Left ventricle myocardium inferior (tissue), 1 donor: ENCODE measurements around the gene CFAP97D1. TPM values are rescaled to one million over a fixed set of nuclear protein-coding genes. Genes with fewer than 3 reads are reported as not detected.

Experiments used
- DNase-seq: peaks from one replicate; pipeline ENCODE4 v3.0.0-alpha.2; 2020
- H3K27ac ChIP-seq: fragments of 200-600 bp; replicated peaks from 2 replicates; pipeline ENCODE4 v1.8.0; 2021
- H3K27me3 ChIP-seq: fragments of 200-600 bp; 2 replicates; pipeline ENCODE4 v1.8.0; 2021; ENCODE audit warnings: low read depth
- H3K36me3 ChIP-seq: fragments of 200-600 bp; 2 replicates; pipeline ENCODE4 v1.8.0; 2021
- H3K4me1 ChIP-seq: fragments of 200-600 bp; 2 replicates; pipeline ENCODE4 v1.8.0; 2021
- H3K4me3 ChIP-seq: fragments of 200-600 bp; 2 replicates; pipeline ENCODE4 v1.8.0; 2021; ENCODE audit warnings: mild to moderate bottlenecking, moderate library complexity
- H3K9me3 ChIP-seq: fragments of 200-600 bp; replicated peaks from 2 replicates; pipeline ENCODE4 v1.8.0; 2021
- intact Hi-C: fragments of 100-400 bp; cut with micrococcal nuclease; formaldehyde crosslinking; loops from one replicate; pipeline ENCODE4 v1.11.0; 2022
- total RNA-seq: library from RNA; stranded (reverse); fragmentation: NEBNext Ultra II Directional; extraction: Animal tissue kit (Norgen Biotek cat#: 25700); gene quantifications from one replicate; pipeline ENCODE4 v1.2.1, GENCODE V29; 2021
- TF ChIP-seq, protein P1 (sequence below): fragments of 200-600 bp; IDR thresholded peaks from 2 replicates; pipeline ENCODE4 v1.8.0; 2021; ENCODE audit warnings: antibody characterized with exemption, mild to moderate bottlenecking, borderline replicate concordance
- donor health status: DM: no; HTN: yes; CAD: no; lungs with severe emphysema.

CFAP97D1 gene
- total RNA-seq, 1 donor from 2014 or later = 0.05 TPM

DNA sequence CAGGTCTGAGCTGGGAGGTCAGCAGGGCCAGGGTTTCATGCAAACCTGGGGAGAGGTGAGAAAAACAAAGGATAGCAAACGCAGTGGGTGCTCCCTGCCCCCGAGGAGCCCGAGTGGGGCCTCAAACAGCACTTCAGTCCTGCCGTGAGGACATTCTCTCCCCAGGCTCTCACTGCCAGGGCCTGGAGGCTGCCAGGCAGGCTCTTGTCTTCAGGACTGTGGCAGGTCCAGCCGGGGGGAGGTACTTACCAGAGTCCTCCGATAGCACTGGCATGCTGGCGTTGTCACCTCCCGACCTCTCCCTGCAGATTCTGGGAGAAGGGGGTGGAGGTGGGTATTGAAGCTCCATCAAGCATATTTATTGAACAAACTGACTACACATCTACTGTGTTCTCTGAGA, 51.4 kb downstream of the CFAP97D1 start:
- Histone ChIP-seq H3K9me3 (peaks cover 6% of the 10 kb centered on the region), H3K27ac (peak overlapping the region; percentile 93), H3K36me3 (peaks cover 43% of the 10 kb centered on the region), H3K4me1 (peaks cover 67% of the 10 kb centered on the region), H3K27me3 (no peaks in the 10 kb centered on the region), H3K4me3 (peak overlapping the region; percentile 78)
- peak; percentile 83 for DNase-seq
- intact Hi-C loops = no loop called here
- TF ChIP-seq, protein P1, sequence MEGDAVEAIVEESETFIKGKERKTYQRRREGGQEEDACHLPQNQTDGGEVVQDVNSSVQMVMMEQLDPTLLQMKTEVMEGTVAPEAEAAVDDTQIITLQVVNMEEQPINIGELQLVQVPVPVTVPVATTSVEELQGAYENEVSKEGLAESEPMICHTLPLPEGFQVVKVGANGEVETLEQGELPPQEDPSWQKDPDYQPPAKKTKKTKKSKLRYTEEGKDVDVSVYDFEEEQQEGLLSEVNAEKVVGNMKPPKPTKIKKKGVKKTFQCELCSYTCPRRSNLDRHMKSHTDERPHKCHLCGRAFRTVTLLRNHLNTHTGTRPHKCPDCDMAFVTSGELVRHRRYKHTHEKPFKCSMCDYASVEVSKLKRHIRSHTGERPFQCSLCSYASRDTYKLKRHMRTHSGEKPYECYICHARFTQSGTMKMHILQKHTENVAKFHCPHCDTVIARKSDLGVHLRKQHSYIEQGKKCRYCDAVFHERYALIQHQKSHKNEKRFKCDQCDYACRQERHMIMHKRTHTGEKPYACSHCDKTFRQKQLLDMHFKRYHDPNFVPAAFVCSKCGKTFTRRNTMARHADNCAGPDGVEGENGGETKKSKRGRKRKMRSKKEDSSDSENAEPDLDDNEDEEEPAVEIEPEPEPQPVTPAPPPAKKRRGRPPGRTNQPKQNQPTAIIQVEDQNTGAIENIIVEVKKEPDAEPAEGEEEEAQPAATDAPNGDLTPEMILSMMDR = no peak

DNA sequence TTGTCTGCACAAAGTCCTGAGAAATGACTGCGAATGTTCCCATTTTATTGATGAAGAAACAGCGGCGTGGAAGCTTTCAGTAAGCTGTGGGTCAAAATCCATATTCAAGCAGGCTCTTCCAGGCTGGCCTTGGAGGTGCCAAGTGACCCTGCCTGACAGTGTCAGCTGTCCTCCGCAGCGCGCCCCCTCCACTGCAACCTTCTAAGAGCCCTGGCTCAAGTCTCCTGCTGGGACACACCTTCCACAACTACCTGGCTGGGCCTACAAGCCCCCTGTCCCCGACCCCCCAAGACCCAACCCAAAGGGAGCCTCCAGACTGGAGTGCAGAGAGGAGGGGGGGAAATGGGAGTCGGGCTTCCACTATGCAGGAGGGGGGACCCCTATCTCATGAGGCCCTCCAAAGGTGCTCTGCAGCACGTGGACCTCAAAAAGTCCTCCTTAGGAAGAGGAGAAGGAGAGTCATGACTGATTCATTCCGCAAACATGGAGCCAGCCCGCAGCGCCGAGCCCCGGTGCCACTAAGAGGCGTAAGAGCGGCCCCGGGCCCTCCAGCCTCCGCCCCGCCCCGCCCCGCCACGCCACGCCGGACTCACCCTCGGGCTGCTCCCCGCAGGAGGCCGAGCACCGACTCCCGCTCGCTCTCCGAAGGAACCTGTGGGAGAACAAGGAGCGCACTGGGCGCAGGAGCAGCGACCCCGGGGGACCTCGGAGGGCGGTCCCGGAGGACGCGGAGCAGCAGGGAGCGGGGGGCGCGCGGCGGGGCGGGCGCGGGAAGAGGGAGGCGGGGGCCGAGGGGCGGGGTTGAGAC, 52.1 kb downstream of the CFAP97D1 start:
- Histone ChIP-seq H3K36me3 (peaks cover 38% of the 10 kb centered on the region), H3K9me3 (peaks cover 6% of the 10 kb centered on the region), H3K4me3 (peak overlapping the region; percentile 78), H3K4me1 (peaks cover 61% of the 10 kb centered on the region), H3K27ac (peak overlapping the region; percentile 93), H3K27me3 (no peaks in the 10 kb centered on the region)
- intact Hi-C loops = no loop called here
- TF ChIP-seq, protein P1 = no peak
- DNase-seq = peak; percentile 74

DNA sequence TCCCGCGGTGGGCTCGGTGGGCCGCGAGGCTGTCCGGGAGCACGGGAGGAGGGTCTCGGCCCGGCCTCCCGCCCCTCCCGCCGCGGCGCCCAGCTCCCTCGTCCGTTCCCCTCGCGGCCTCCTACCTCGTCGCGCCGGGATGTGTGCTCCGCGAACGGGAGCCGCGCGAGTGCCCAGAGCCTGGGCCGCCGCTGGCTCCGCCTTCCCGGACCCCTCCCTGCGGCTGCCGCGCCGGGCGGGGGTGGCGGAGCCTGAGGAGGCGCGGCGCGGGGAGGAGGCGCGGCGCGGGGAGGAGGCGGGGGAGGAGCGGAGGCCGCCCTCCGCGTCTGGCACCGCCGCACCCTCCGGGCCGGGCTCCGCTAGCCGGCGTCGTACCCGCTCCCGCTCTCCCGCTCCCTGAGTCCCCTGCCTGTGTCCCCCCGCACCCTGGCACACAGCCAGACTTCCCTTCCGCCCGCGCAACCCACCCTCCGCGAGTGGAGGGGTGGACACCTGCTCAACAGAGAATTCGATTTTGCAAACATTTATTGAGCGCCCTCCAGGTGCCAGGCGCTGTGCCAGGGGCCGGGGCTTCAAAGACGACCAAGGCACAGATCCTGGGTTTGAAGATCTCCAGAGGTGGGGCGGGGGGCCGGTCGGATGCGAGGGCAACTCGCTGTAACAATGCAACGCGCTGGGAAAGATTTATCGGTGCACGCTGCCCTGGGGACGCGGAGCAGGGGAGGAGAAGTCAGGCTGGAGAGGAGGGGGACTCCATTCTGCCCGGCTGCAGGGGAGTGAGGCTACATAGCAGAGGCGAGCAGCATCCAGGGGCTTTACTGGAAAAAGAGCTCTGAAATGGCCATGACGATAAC, 53.0 kb downstream of the CFAP97D1 start, which contains the start of gene MPP3:
Gene MPP3, minus strand, starts transcription at position 171 of the 854 bp plus-strand sequence. CDS start 1,240 bp downstream, outside the sequence.
- intact Hi-C loops = no loop called here
- peaks cover 6% of the 10 kb centered on the region for H3K9me3 ChIP-seq
- no peaks in the 10 kb centered on the region for H3K27me3 ChIP-seq
- peaks cover 53% of the 10 kb centered on the region for H3K4me1 ChIP-seq
- TF ChIP-seq, protein P1 = no peak
- peaks cover 29% of the 10 kb centered on the region for H3K36me3 ChIP-seq
- peak within 1 kb of the TSS; percentile 93 for H3K27ac ChIP-seq
- DNase-seq = peak; percentile 76
- peak within 1 kb of the TSS; percentile 78 for H3K4me3 ChIP-seq

DNA sequence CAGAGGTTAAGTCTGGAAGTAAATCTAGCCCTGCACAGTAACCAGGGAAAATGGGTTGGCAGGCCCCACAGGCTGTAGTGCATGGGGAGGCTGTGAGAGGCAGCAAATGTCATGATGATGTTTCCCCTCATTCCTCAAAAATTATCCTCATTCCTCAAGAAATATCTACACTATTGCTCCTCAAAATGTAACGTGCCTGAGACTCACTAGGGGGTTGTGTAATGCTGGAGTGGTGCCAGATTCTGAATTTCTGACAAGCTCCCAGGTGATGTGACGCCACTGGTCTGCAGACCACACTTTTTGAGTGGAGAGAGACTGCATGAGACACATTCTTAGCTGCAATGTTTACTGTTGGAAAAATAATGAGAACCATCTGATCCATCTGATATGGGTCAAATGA, 53.9 kb downstream of the CFAP97D1 start:
- Histone ChIP-seq H3K4me1 (peaks cover 44% of the 10 kb centered on the region), H3K27ac (peak overlapping the region; percentile 93), H3K4me3 (peak overlapping the region; percentile 78), H3K9me3 (peaks cover 6% of the 10 kb centered on the region), H3K36me3 (peaks cover 22% of the 10 kb centered on the region), H3K27me3 (no peaks in the 10 kb centered on the region)
- intact Hi-C loops = no loop called here
- DNase-seq = no peak
- TF ChIP-seq, protein P1 = no peak

Other genes with a start within 250 kb of the CFAP97D1 start
- gene ETV4, start 234.1 kb upstream of the CFAP97D1 start, total RNA-seq = 0.60 TPM
- 8.4 TPM for gene MEOX1, start 118.5 kb upstream of the CFAP97D1 start, total RNA-seq
- gene SOST, start 21.6 kb upstream of the CFAP97D1 start, total RNA-seq = 0.14 TPM
- gene DUSP3, start 1.5 kb upstream of the CFAP97D1 start, total RNA-seq = 293 TPM
- gene MPP3, start 52.7 kb downstream of the CFAP97D1 start, total RNA-seq = 35.2 TPM
- 12.6 TPM for gene CD300LG, start 66.7 kb downstream of the CFAP97D1 start, total RNA-seq
- gene MPP2, start 127.1 kb downstream of the CFAP97D1 start, total RNA-seq = 12.1 TPM
- gene PPY, start 162.0 kb downstream of the CFAP97D1 start, total RNA-seq = not detected
- gene PYY, start 173.5 kb downstream of the CFAP97D1 start, total RNA-seq = not detected
- gene NAGS, start 224.2 kb downstream of the CFAP97D1 start, total RNA-seq = 0.11 TPM
- gene TMEM101, start 234.5 kb downstream of the CFAP97D1 start, total RNA-seq = 18.3 TPM